ENCODE data around the gene BUD31.

Gene BUD31

DNA sequence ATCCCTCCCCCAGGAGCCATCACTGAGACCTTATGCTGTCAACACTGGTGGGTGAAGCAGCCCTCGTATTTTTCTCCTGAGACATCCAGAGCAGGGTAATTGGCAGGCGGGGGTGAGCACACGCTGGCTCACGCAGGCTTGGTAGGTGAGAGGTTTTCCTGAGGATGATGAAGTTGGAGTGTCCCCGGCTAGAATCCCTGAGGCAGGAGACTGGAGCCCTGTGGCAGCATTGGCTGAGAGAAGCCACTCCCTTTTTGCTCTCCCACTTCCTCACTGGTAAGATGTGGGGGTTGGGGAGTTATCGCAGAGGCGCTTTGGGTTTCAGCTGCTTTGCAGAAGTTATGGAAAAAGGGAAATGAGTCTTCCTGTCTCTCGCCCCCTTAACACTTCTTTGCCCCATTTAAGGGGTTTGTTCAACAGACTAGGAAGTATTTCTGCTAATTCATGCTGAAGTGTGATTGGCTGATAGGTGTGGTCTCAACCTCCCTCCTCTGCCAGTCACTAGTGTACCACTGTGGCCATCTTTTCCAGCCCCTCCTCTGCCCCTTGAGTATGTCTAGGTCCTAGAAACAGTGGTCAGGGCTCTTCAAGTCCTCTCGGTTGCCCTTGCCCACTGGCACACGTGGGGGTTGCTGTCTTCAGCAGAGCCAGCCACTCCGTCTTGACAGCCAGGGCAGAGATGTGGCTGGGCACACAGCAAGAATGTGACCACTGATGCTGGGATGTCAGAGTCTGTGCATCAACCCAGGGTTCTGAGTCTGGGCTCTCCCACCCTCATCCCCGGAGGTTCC is 28.5 kb upstream of the BUD31 start:
- Histone ChIP-seq H3K27ac (ENCODE audit: low read depth, low read length) (peak overlapping the region; percentile 93), H3K79me2 (ENCODE audit: control insufficient read depth, low read length) (peaks cover 80% of the 10 kb centered on the region), H3F3A (ENCODE audit: control insufficient read depth, insufficient read depth) (peaks cover 41% of the 10 kb centered on the region), H3K4me2 (ENCODE audit: low read length) (peak overlapping the region; percentile 91), H3K4me1 (ENCODE audit: control insufficient read depth, low read length) (peaks cover 88% of the 10 kb centered on the region), H3K27me3 (ENCODE audit: control insufficient read depth, low read length) (no peaks in the 10 kb centered on the region), H3K9me3 (ENCODE audit: control insufficient read depth, insufficient read depth, low read length) (no peaks in the 10 kb centered on the region), H3K36me3 (ENCODE audit: control insufficient read depth, low read length) (peaks cover 60% of the 10 kb centered on the region), H4K20me1 (ENCODE audit: control insufficient read depth, insufficient read depth, low read depth, low read length) (0 out of 2 replicates have a peak, but pooled peaks cover 5% of the 10 kb centered on the region), H3K9me2 (replicated peaks; ENCODE audit: control insufficient read depth, low read length) (no peaks in the 10 kb centered on the region), H3K4me3 (ENCODE audit: low read length) (peak overlapping the region; percentile 74)
- no peak for TF ChIP-seq EZH2phosphoT487 (IDR thresholded peaks at IDR 0.05; ENCODE audit: borderline replicate concordance, low read length)
- TF ChIP-seq, protein P1, sequence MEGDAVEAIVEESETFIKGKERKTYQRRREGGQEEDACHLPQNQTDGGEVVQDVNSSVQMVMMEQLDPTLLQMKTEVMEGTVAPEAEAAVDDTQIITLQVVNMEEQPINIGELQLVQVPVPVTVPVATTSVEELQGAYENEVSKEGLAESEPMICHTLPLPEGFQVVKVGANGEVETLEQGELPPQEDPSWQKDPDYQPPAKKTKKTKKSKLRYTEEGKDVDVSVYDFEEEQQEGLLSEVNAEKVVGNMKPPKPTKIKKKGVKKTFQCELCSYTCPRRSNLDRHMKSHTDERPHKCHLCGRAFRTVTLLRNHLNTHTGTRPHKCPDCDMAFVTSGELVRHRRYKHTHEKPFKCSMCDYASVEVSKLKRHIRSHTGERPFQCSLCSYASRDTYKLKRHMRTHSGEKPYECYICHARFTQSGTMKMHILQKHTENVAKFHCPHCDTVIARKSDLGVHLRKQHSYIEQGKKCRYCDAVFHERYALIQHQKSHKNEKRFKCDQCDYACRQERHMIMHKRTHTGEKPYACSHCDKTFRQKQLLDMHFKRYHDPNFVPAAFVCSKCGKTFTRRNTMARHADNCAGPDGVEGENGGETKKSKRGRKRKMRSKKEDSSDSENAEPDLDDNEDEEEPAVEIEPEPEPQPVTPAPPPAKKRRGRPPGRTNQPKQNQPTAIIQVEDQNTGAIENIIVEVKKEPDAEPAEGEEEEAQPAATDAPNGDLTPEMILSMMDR (IDR thresholded peaks at IDR 0.05; ENCODE audit: low read depth, low read length, poor library complexity, severe bottlenecking), result no peak

- peaks cover 81% of the 10 kb centered on the region for H3K4me1 ChIP-seq (ENCODE audit: control insufficient read depth, low read length)
- peaks cover 64% of the 10 kb centered on the region for H3K36me3 ChIP-seq (ENCODE audit: control insufficient read depth, low read length)
- 0 out of 2 replicates have a peak, but pooled peaks cover 2% of the 10 kb centered on the region for H4K20me1 ChIP-seq (ENCODE audit: control insufficient read depth, insufficient read depth, low read depth, low read length)
- TF ChIP-seq EZH2phosphoT487 (IDR thresholded peaks at IDR 0.05; ENCODE audit: borderline replicate concordance, low read length), result no peak
- TF ChIP-seq, protein P1 (IDR thresholded peaks at IDR 0.05; ENCODE audit: low read depth, low read length, poor library complexity, severe bottlenecking), result no peak
- peak overlapping the region; percentile 74 for H3K4me3 ChIP-seq (ENCODE audit: low read length)
- peaks cover 74% of the 10 kb centered on the region for H3K79me2 ChIP-seq (ENCODE audit: control insufficient read depth, low read length)
- H3K27me3 ChIP-seq (ENCODE audit: control insufficient read depth, low read length), result no peaks in the 10 kb centered on the region
- H3K9me3 ChIP-seq (ENCODE audit: control insufficient read depth, insufficient read depth, low read length), result no peaks in the 10 kb centered on the region
- peaks cover 39% of the 10 kb centered on the region for H3F3A ChIP-seq (ENCODE audit: control insufficient read depth, insufficient read depth)
- peak overlapping the region; percentile 91 for H3K4me2 ChIP-seq (ENCODE audit: low read length)
- H3K27ac ChIP-seq (ENCODE audit: low read depth, low read length), result peak overlapping the region; percentile 93
- no peaks in the 10 kb centered on the region for H3K9me2 ChIP-seq (replicated peaks; ENCODE audit: control insufficient read depth, low read length)
Observed at GRCh38 chr7:99380823-99381663, 27.7 kb upstream of the BUD31 start.

- H3F3A ChIP-seq (ENCODE audit: control insufficient read depth, insufficient read depth), result peaks cover 35% of the 10 kb centered on the region
- peak overlapping the region; percentile 93 for H3K27ac ChIP-seq (ENCODE audit: low read depth, low read length)
- no peaks in the 10 kb centered on the region for H3K9me3 ChIP-seq (ENCODE audit: control insufficient read depth, insufficient read depth, low read length)
- no peaks in the 10 kb centered on the region for H3K27me3 ChIP-seq (ENCODE audit: control insufficient read depth, low read length)
- no peaks in the 10 kb centered on the region for H4K20me1 ChIP-seq (ENCODE audit: control insufficient read depth, insufficient read depth, low read depth, low read length)
- peaks cover 68% of the 10 kb centered on the region for H3K79me2 ChIP-seq (ENCODE audit: control insufficient read depth, low read length)
- H3K36me3 ChIP-seq (ENCODE audit: control insufficient read depth, low read length), result peaks cover 64% of the 10 kb centered on the region
- H3K4me2 ChIP-seq (ENCODE audit: low read length), result peak overlapping the region; percentile 91
- peaks cover 74% of the 10 kb centered on the region for H3K4me1 ChIP-seq (ENCODE audit: control insufficient read depth, low read length)
- H3K4me3 ChIP-seq (ENCODE audit: low read length), result peak overlapping the region; percentile 74
- TF ChIP-seq, protein P1 (IDR thresholded peaks at IDR 0.05; ENCODE audit: low read depth, low read length, poor library complexity, severe bottlenecking), result no peak
- no peak for TF ChIP-seq EZH2phosphoT487 (IDR thresholded peaks at IDR 0.05; ENCODE audit: borderline replicate concordance, low read length)
- H3K9me2 ChIP-seq (replicated peaks; ENCODE audit: control insufficient read depth, low read length), result no peaks in the 10 kb centered on the region
Observed at GRCh38 chr7:99381664-99382075, 27.1 kb upstream of the BUD31 start.
